ENCODE results near the gene FERD3L.

GRCh38 chr7:19102884-19103283, 42.3 kb downstream of the FERD3L start:
- TF ChIP-seq POLR2A (IDR thresholded peaks at IDR 0.05; ENCODE audit: low read depth, low read length) (no peak), POLR2AphosphoS5 (IDR thresholded peaks at IDR 0.05; ENCODE audit: low read depth, low read length) (no peak), SPI1 (IDR thresholded peaks at IDR 0.05; ENCODE audit: low read depth, low read length) (no peak), POU2F2 (IDR thresholded peaks at IDR 0.05; ENCODE audit: low read depth, low read length) (no peak), TAF1 (IDR thresholded peaks at IDR 0.05; ENCODE audit: low read depth, low read length) (no peak)
